H1 (cell line): ENCODE measurements around the gene KDF1. TPM values are rescaled to one million over a fixed set of nuclear protein-coding genes. Genes with fewer than 3 reads are reported as not detected.

Experiments
- CTCF ChIA-PET: fragments of 300-600 bp; sonication (Branson Sonifier 250); formaldehyde crosslinking; loops from one replicate; lab custom pipeline; 2021; ENCODE audit not compliant: partially characterized antibody; lab: Charles Lee
- POLR2A ChIA-PET: fragments of 300-600 bp; sonication (Branson Sonifier 250); formaldehyde crosslinking; loops from one replicate; lab custom pipeline; 2021; ENCODE audit warnings: inconsistent platforms; ENCODE audit not compliant: partially characterized antibody; lab: Charles Lee
- DNase-seq, 2 experiments: peaks; one replicate each; pipeline versions ENCODE4 v3.0.0 to v3.0.0-alpha.2; 2010 to 2022; ENCODE audit warnings: low spot score in 2 of 2, low read depth in 1 of 2, mixed read lengths in 1 of 2
- FAIRE-seq: peaks from 2 replicates; lab custom pipeline; 2011; peaks lifted over from hg19 to GRCh38; lab: Jason Lieb, UNC
- H2AFZ ChIP-seq: 2 replicates; pipeline ENCODE4 v1.8.1; 2012; ENCODE audit warnings: low read length, inconsistent platforms
- H2AK5ac ChIP-seq: 2 replicates; pipeline ENCODE4 v1.6.1; 2013; ENCODE audit warnings: low read depth, low read length
- H2BK120ac ChIP-seq: replicated peaks from 2 replicates; pipeline ENCODE3; 2013; ENCODE audit warnings: low read depth, low read length, inconsistent platforms
- H2BK12ac ChIP-seq: 2 replicates; pipeline ENCODE4 v1.6.1; 2013; ENCODE audit warnings: low read depth, low read length
- H2BK15ac ChIP-seq: 2 replicates; pipeline ENCODE4 v1.6.1; 2013; ENCODE audit warnings: low read length
- H2BK20ac ChIP-seq: 2 replicates; pipeline ENCODE4 v1.6.1; 2013; ENCODE audit warnings: low read length
- H2BK5ac ChIP-seq: 2 replicates; pipeline ENCODE4 v1.6.1; 2013; ENCODE audit warnings: low read depth, low read length
- H3K14ac ChIP-seq: 2 replicates; pipeline ENCODE4 v1.6.1; 2013; ENCODE audit warnings: inconsistent platforms; ENCODE audit not compliant: insufficient read length
- H3K18ac ChIP-seq: 2 replicates; pipeline ENCODE4 v1.6.1; 2013; ENCODE audit warnings: low read length; ENCODE audit errors: extremely low read depth
- H3K23ac ChIP-seq: 2 replicates; pipeline ENCODE4 v1.6.1; 2013; ENCODE audit warnings: inconsistent platforms; ENCODE audit not compliant: insufficient read length
- H3K23me2 ChIP-seq: 2 replicates; pipeline ENCODE4 v1.6.1; 2013; ENCODE audit warnings: low read depth, low read length
- H3K27ac ChIP-seq: 2 replicates; pipeline ENCODE4 v1.6.1; 2011; ENCODE audit warnings: low read depth, low read length, inconsistent platforms
- H3K27me3 ChIP-seq, 4 experiments: replicated peaks in 1 of 4; 1 replicate in 1 of 4; 2 replicates in 3 of 4; pipeline versions ENCODE4 v1.6.1 to v1.8.1; 2011 to 2013; ENCODE audit warnings: low read length in 3 of 4, mild to moderate bottlenecking in 3 of 4, inconsistent platforms in 2 of 4, mixed read lengths in 2 of 4, moderate library complexity in 1 of 4; ENCODE audit not compliant: control insufficient read depth in 3 of 4, insufficient read depth in 3 of 4; ENCODE audit errors: extremely low read depth in 1 of 4
- H3K36me3 ChIP-seq, 4 experiments: 2 replicates each; pipeline versions ENCODE4 v1.6.1 to v1.8.1; 2011 to 2013; ENCODE audit warnings: mild to moderate bottlenecking in 4 of 4, low read length in 3 of 4, moderate library complexity in 2 of 4, control low read depth in 1 of 4, inconsistent platforms in 1 of 4; ENCODE audit not compliant: insufficient read depth in 4 of 4, control insufficient read depth in 2 of 4
- H3K4ac ChIP-seq: replicated peaks from 2 replicates; pipeline ENCODE3; 2013; ENCODE audit warnings: low read length, low read depth, mixed read lengths, inconsistent platforms; ENCODE audit not compliant: insufficient read length
- H3K4me1 ChIP-seq, 4 experiments: replicated peaks in 1 of 4; 1 replicate in 1 of 4; 2 replicates in 3 of 4; pipeline versions ENCODE4 v1.6.1 to v1.8.1; 2011 to 2013; ENCODE audit warnings: low read length in 3 of 4, inconsistent platforms in 2 of 4, mixed read lengths in 1 of 4; ENCODE audit not compliant: insufficient read depth in 4 of 4, control insufficient read depth in 3 of 4
- H3K4me2 ChIP-seq, 2 experiments: 2 replicates each; pipeline versions ENCODE4 v1.6.1 to v1.8.1; 2011 to 2013; ENCODE audit warnings: low read depth in 2 of 2, low read length in 2 of 2, control low read depth in 1 of 2, inconsistent platforms in 1 of 2, mild to moderate bottlenecking in 1 of 2; ENCODE audit not compliant: insufficient read depth in 1 of 2
- H3K4me3 ChIP-seq, 4 experiments: fragments of 200-600, 300-600 bp in 1 of 4; sonication (generic), shearing (Covaris generic), sonication (Bioruptor Twin) in 1 of 4; 2 replicates each; pipeline versions ENCODE4 v1.5.1 to v1.8.1; 2011 to 2016; ENCODE audit warnings: low read length in 4 of 4, low read depth in 3 of 4, control low read depth in 2 of 4, inconsistent platforms in 2 of 4, mild to moderate bottlenecking in 2 of 4, mixed read lengths in 1 of 4, moderate library complexity in 1 of 4; ENCODE audit not compliant: insufficient read depth in 2 of 4; ENCODE audit errors: extremely low read depth in 1 of 4
- H3K56ac ChIP-seq: replicated peaks from 2 replicates; pipeline ENCODE3; 2013; ENCODE audit warnings: low read depth, mild to moderate bottlenecking, mixed read lengths, low read length, inconsistent platforms; ENCODE audit not compliant: insufficient read length
- H3K79me1 ChIP-seq: 2 replicates; pipeline ENCODE4 v1.6.1; 2013; ENCODE audit warnings: low read depth, low read length, control low read depth
- H3K79me2 ChIP-seq, 2 experiments: 2 replicates each; pipeline versions ENCODE4 v1.6.1 to v1.8.1; 2012 to 2013; ENCODE audit warnings: low read length in 2 of 2, mild to moderate bottlenecking in 2 of 2, inconsistent platforms in 1 of 2; ENCODE audit not compliant: insufficient read depth in 2 of 2, control insufficient read depth in 1 of 2
- H3K9ac ChIP-seq, 4 experiments: replicated peaks in 1 of 4; 1 replicate in 1 of 4; 2 replicates in 3 of 4; pipeline versions ENCODE4 v1.6.1 to v1.8.1; 2011 to 2013; ENCODE audit warnings: low read depth in 3 of 4, low read length in 3 of 4, control low read depth in 2 of 4, mild to moderate bottlenecking in 2 of 4, moderate library complexity in 2 of 4, inconsistent platforms in 1 of 4; ENCODE audit errors: extremely low read depth in 1 of 4
- H3K9me3 ChIP-seq, 2 experiments: 2 replicates each; pipeline versions ENCODE4 v1.6.1 to v1.8.1; 2012 to 2013; ENCODE audit warnings: mild to moderate bottlenecking in 2 of 2, moderate library complexity in 2 of 2, control low read depth in 1 of 2, inconsistent platforms in 1 of 2, low read depth in 1 of 2, low read length in 1 of 2, mixed read lengths in 1 of 2; ENCODE audit not compliant: insufficient read depth in 2 of 2
- H4K20me1 ChIP-seq, 2 experiments: replicated peaks in 1 of 2; 2 replicates each; pipeline versions ENCODE3 to v1.8.1; 2011 to 2013; ENCODE audit warnings: inconsistent platforms in 2 of 2, low read length in 2 of 2, mild to moderate bottlenecking in 1 of 2; ENCODE audit not compliant: insufficient read depth in 2 of 2, control insufficient read depth in 1 of 2
- H4K5ac ChIP-seq: 2 replicates; pipeline ENCODE4 v1.6.1; 2013; ENCODE audit warnings: low read length, low read depth, mixed read lengths, inconsistent platforms; ENCODE audit not compliant: insufficient read length
- H4K8ac ChIP-seq: 2 replicates; pipeline ENCODE4 v1.8.0; 2013; ENCODE audit warnings: mild to moderate bottlenecking, moderate library complexity, low read length, inconsistent platforms; ENCODE audit not compliant: insufficient read depth; ENCODE audit errors: extremely low read depth
- H4K91ac ChIP-seq: replicated peaks from 2 replicates; pipeline ENCODE3; 2013; ENCODE audit warnings: low read length, mixed read lengths, inconsistent platforms; ENCODE audit not compliant: insufficient read length
- HDAC2 ChIP-seq, 2 experiments: fragments of 300-600 bp in 1 of 2; sonication (generic) in 1 of 2; IDR thresholded peaks; 2 replicates each; pipeline ENCODE4 v1.6.1; 2011 to 2012; ENCODE audit warnings: low read depth in 2 of 2, low read length in 2 of 2, mild to moderate bottlenecking in 2 of 2, moderate library complexity in 2 of 2, borderline replicate concordance in 1 of 2, inconsistent platforms in 1 of 2
- MAX ChIP-seq: IDR thresholded peaks from 2 replicates; pipeline ENCODE4 v1.6.1; 2012; ENCODE audit warnings: inconsistent platforms
- PHF8 ChIP-seq: fragments of 200-600 bp; sonication (generic); conservative IDR thresholded peaks from 2 replicates; pipeline ENCODE4 v1.7.1; 2012; ENCODE audit warnings: low read depth, mild to moderate bottlenecking, inconsistent platforms, low read length, moderate library complexity
- RXRA ChIP-seq: IDR thresholded peaks from 2 replicates; pipeline ENCODE4 v1.6.1; 2011; ENCODE audit warnings: low read depth, mild to moderate bottlenecking, low read length, moderate library complexity; ENCODE audit not compliant: insufficient read depth
- SP4 ChIP-seq: IDR thresholded peaks from 2 replicates; pipeline ENCODE4 v1.6.1; 2012; ENCODE audit warnings: low read length, inconsistent platforms
- TAF1 ChIP-seq: IDR thresholded peaks from 2 replicates; pipeline ENCODE4 v1.6.1; 2011; ENCODE audit warnings: mild to moderate bottlenecking, low read depth, low read length
- USF2 ChIP-seq: IDR thresholded peaks from 2 replicates; pipeline ENCODE4 v1.6.1; 2011; ENCODE audit warnings: low read length, improper control_type of control experiment
- WGBS, 2 experiments: shearing (Covaris generic) in 1 of 2; methylation state at CpG; one replicate each; pipeline versions ENCODE4 v1.1.6 to v1.1.7; 2013 to 2015; ENCODE audit warnings: low lambda C conversion rate in 2 of 2, mixed read lengths in 2 of 2, inconsistent platforms in 1 of 2, low coverage in 1 of 2, missing lambda C conversion rate in 1 of 2; ENCODE audit not compliant: insufficient replicate concordance in 2 of 2, insufficient coverage in 1 of 2, insufficient read length in 1 of 2; ENCODE audit errors: extremely low coverage in 1 of 2, missing lambda C conversion rate in 1 of 2; 5-methylcytosine and 5-hydroxymethylcytosine counted together
- polyA plus RNA-seq, 7 experiments: library from polyadenylated mRNA; depleted of rRNA in 3 of 7; stranded (reverse) in 5 of 7; unstranded in 2 of 7; fragments of >200 nt in 5 of 7; fragments of 200-250 nt in 2 of 7; gene quantifications; 1 replicate in 5 of 7; 2 replicates in 1 of 7; 4 replicates in 1 of 7; pipeline versions ENCODE4 v1.2.1 to v1.2.3, GENCODE V29; 2011 to 2013; ENCODE audit warnings: missing spikeins in 2 of 7, mixed read lengths in 2 of 7
- total RNA-seq: library from RNA; stranded (reverse); fragmentation: NEBNext Ultra II Directional; extraction: Animal tissue kit (Norgen Biotek cat#: 25700); gene quantifications from 2 replicates; pipeline ENCODE4 v1.2.1, GENCODE V29; 2021

The KDF1 gene
- total and polyA plus RNA-seq, 2 of the 8 experiments (the other 6 are each of a cell fraction or from before 2014, with no cell fraction given) = 16.9 to 37.5 TPM

- Histone ChIP-seq H2BK15ac (no peak overlapping the region), H3K79me1 (peaks cover 7% of the 10 kb centered on the region; the same call in 1 of the 2 replicates), H3K9me3 (no peaks in the 10 kb centered on the region), H3K14ac (no peak overlapping the region), H3K18ac (peak overlapping the region; percentile 62; the same call in 1 of the 2 replicates), H3K4me3 (peak overlapping the region; percentile 57 to 97 (median 75)), H4K8ac (peak overlapping the region; percentile 38), H2AK5ac (no peak overlapping the region; the same call in 1 of the 2 replicates), H3K27ac (peak overlapping the region; percentile 40; the same call in 1 of the 2 replicates), H3K4me2 (peak overlapping the region; percentile 91 to 96), H2BK20ac (no peak overlapping the region), H2AFZ (no peak overlapping the region), H3K79me2 (peaks cover 2 to 40% of the 10 kb centered on the region in 2 experiments; a peak in 3 of 4 replicates), H3K4me1 (peaks cover 17 to 39% (median 23%) of the 10 kb centered on the region in 4 experiments), H2BK5ac (no peak overlapping the region), H4K5ac (no peak overlapping the region), H2BK120ac (no peak overlapping the region), H3K23ac (no peak overlapping the region), H3K9ac (peak overlapping the region; percentile 49 to 93 (median 67); a peak in 6 of 7 replicates), H3K23me2 (peaks cover 15% of the 10 kb centered on the region), H3K36me3 (peaks cover 0 to 8% (median 0%) of the 10 kb centered on the region in 4 experiments; a peak in 3 of 8 replicates), H3K27me3 (no peaks in the 10 kb centered on the region; a peak in 2 of 7 replicates), H3K56ac (peak overlapping the region; percentile 73), H4K91ac (peak overlapping the region; percentile 46), H3K4ac (peak overlapping the region; percentile 27), H2BK12ac (no peak overlapping the region), H4K20me1 (peaks cover 12 to 18% of the 10 kb centered on the region in 2 experiments)
- FAIRE-seq = no peak
- peak in 1 of 2 experiments; percentile 57 for DNase-seq
- 1% methylated on average over 20 of the region's 97 CpGs; no CpG with 5 or more reads in 1 of the 2 experiments for WGBS, 2 experiments
- ChIA-PET CTCF (interaction anchor here (0.8 to 12.2 kb wide), 13 partner anchors 16 to 389 kb away, joined by 3 to 143 read pairs (median 4); partner anchors contain the start of genes CD164L2, KDF1 and TENT5B), POLR2A (interaction anchor here (0.6 to 58.9 kb wide), 17 partner anchors 7 to 356 kb away, joined by 3 to 1829 read pairs (median 4); partner anchors contain the start of genes KDF1, TENT5B and TRNP1)
- no peak for TF ChIP-seq SP4
- no peak for TF ChIP-seq USF2
- TF ChIP-seq RXRA = no peak
- TF ChIP-seq PHF8 = peak; percentile 7; the same call in 1 of the 2 replicates
- TF ChIP-seq HDAC2 (IDR thresholded peaks at IDR 0.05; ENCODE audit: borderline replicate concordance in 1 of 2, low read depth in 2 of 2, low read length in 2 of 2) = no peak
- 0 out of 2 replicates have a peak, but pooled peaks have one; percentile 27 for TF ChIP-seq MAX
- TF ChIP-seq TAF1 = 0 out of 2 replicates have a peak, but pooled peaks have one; percentile 14
Observed at GRCh38 chr1:26994020-26994786, 33.9 kb upstream of the KDF1 start.
